Fibroblast of peridontal ligament (primary cell): ENCODE measurements around the gene ABTB1.
"Not testable (repeated sequence)": the region's sequence is repeated elsewhere in the genome, so short reads cannot be mapped to it uniquely, and the experiment has no call there.

Source experiments
- DNase-seq: peaks from one replicate; pipeline ENCODE4 v3.0.0-alpha.2; 2010; ENCODE audit errors: extremely low read depth

The ABTB1 gene

DNA sequence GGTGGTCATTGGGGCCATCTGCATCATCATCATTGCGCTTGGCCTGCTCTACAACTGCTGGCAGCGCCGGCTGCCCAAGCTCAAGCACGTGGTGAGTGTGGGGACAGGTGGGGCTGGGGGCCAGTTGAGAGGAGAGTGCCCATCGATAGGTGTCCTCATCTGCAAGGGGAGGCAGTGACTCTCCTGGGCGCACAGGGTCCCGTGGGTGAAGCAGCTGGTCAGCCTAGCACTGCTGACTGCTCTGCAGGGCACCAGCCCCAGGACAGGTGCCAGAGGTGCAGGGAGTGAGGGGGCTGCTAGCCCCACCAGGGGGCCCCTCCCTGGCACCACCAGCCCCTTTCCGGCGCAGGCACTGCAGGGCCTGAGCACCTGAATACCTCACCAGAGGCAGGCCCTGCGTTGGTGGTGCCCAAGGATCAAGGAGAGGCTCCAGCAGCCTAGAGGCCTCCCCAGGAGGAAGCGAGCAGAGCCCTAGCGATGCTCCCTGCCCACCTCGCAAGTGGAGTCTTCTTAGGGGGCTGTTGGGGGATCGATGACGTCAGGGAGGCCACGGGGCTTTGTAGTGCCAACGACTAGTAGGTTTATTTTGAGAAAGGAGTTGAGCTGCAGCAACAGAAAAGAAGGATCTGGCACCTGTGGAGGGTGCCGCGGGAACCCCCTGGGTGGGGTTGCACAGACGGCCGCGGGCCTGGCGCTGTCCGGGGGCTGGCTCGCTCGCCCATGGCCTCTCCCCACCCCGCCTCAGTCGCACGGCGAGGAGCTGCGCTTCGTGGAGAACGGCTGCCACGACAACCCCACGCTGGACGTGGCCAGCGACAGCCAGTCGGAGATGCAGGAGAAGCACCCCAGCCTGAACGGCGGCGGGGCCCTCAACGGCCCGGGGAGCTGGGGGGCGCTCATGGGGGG is 976 bp upstream of the ABTB1 start:
- DNase-seq, result no peak

DNA sequence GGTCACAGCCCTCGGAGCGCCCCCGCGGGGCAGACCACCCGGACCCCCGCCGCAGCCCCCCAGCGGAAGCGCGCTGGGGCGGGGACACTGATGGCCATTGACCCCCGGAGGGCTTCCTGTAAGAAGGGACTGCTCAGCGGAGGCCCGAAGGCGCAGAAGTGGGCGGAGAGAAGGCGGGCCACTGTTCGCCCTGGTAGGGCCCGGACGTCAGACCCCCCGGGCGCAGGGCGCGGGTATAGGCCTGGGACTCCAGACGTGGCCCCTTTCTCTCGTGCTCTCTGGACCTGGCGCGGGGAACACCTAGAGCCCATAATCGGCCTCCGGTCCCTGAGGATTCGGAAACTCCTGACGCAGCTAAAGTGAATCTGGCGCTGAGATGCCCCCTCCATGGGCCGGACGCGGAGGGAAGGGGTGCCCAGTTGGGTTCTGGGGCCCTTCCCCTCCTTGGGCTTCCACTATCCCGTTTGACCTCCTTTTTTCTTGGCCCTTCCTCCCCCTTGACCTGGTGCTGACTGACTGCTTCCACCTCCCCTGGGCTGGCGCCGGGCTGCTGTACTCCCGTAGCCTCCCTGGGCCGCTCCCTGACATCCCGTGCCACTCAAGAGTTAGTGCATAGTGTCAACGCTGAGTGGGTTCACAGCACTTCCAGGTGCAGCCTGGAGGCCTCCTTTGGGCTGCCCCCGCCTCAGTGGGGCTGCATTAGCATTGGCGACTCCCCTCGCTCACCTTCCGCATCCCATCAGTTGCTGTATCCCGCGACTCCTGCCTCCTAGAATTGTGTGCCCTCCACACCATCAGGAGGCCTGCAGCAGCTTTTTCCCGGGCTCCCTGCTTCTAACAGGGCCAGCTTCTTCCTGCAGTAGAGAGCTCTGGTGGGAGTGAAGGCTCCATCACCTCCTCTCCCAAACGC is 694 bp downstream of the ABTB1 start:
- peak; percentile 44 for DNase-seq

DNA sequence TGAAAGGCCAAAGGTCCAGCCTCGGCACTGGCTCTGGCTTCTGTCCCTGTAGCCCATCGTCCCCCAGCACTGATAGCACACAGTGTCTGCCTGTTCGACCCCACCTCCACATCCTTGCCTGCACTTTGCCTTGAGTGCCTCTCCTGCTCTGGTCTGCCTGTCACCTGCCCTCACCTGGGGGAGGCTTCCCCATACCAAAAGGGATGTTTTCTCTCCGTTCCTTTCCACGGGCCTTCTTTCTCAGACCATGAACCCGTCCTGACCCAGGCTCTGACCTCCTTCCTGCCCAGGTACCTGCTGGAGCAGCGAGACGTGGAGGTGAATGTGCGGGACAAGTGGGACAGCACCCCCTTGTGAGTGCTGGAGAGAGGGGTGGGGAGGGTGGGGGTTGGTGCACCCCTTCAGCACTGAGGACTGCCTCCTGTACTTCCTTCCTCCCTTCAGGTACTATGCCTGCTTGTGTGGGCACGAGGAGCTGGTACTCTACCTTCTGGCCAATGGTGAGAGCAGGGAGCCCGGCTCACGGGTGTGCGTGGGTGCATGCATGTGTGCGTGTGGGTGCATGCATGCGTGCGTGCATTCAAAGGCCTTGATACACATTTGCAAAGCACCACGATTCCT is 1.5 kb downstream of the ABTB1 start:
- no peak for DNase-seq

DNA sequence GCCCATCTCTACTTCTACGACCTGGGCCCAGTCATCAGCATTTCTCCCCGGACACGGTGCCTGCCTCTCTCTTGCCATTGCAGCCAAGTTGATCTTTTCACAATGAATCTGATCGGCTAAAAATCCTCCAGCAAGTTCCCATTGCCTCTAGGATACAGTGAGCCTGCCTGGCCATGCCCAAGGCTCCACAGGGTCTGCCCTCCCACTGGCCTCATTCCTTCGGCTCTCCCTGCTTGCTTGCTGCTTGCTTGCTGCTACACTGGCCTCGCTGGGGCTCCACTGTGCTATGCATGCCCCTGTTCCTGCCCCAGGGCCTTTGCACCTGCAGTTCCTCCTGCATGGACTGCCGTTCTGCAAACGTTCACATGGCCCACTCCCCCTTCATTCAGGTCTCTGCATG is 2.0 kb downstream of the ABTB1 start:
- no peak for DNase-seq

DNA sequence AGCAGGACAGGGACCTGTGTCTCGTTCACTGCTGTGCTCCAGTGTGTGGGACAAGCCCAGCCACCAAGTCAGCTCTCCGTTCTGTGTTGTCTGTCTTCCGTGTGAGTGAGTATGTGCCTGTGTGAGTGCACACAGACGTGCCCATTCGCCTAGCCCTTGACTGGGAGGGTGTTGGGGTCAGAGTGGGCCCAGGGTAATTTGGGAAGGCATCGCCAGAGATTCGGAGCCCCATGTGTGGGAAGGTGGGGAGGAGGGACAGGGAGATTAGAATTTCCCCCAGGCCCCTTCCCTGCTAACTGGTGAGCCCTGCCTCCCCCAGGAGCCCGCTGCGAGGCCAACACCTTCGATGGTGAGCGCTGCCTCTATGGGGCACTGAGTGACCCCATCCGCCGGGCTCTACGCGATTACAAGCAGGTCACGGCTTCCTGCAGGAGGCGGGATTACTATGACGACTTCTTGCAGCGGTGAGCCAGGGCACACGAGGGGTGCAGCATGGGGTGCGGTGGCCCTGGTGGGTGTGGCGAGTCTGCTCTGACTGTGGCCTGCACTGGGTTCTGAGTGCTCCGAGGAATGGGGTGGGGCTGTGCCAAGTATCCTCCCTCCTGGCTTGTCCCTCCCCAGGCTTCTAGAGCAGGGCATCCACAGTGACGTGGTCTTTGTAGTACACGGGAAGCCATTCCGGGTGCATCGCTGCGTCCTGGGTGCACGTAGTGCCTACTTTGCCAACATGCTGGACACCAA is 3.1 kb downstream of the ABTB1 start:
- DNase-seq, result no peak

DNA sequence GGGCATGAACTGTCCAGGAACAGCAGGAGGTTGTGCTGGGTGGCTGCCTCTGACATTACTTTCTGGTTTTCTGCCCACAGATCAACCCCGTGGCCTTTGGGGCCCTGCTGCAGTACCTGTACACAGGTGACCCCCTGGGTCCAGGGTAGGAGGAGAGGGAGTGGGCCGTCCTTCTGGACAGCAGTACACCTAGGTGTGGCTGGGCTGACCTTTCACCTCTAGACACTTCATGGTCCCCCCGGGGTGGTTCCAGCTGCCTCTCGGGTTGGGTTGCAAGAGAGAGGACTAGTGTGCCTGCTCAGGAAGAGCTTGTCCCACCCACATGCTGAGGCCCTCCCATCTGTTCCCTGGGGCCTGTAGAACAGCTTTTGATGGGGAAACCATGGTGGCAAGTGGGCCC is 3.7 kb downstream of the ABTB1 start:
- no peak for DNase-seq

DNA sequence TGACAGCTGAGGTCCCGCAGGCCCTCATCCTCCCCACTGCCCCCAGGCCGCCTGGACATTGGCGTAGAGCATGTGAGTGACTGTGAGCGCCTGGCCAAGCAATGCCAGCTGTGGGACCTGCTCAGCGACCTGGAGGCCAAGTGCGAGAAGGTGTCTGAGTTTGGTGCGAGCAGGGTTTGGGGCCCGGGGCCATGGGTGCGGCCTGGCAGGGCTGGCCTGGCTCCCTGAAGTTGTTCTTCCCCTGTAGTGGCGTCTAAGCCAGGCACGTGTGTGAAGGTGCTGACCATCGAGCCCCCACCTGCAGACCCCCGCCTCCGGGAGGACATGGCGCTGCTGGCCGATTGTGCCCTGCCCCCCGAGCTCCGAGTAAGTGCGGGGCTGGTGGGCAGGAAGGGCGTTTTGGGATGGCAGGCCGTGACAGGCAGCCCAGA is 4.2 kb downstream of the ABTB1 start:
- DNase-seq, result no peak

DNA sequence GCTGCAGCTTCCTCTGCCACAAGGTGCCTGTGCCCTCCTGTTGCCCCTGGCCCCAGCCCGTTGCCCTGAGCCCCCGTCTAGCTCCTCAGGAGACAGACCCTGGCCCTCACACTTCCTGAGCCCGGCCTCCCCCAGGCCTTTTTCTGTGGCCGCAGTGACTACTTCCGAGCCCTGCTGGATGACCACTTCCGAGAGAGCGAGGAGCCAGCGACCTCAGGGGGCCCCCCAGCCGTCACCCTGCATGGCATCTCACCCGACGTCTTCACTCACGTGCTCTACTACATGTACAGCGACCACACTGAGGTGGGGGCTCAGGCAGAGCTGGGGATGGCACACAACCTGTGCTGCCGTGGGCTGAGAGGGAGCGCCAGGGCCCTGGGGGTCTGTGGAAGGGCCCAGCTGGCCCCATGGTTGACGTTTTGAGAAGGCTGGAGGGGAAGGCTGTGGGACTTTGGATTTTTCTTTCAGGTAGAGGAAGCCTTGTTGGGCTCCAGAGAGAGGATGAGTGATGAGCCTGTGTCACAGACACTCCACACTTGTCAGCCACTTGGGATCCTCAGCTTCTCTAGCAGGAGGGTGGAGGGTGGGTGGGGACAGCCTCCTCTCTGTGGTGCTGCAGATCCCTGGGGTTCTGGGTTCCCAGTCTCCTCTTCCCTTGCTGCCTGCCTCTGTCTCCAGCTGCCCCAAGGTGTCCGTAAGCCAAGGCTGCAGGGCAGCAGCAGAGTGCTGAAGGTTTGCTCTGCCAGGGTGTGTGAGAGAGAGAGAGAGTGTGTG is 5.0 kb downstream of the ABTB1 start:
- no peak for DNase-seq

DNA sequence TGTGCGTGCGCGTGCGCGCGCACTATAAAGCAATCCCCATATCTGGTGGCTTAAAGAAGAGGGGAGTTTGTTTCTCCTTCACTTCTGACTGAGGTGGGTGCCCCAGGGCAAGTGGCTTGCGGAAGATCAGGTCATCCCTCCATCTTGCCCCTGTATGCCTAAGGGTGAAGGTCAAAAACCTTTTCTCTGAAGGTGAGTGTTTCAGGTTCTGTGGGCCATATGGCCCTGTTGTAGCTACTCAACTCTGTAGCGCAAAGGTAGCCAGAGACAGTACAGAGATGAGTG is 5.5 kb downstream of the ABTB1 start:
- DNase-seq, result no peak

DNA sequence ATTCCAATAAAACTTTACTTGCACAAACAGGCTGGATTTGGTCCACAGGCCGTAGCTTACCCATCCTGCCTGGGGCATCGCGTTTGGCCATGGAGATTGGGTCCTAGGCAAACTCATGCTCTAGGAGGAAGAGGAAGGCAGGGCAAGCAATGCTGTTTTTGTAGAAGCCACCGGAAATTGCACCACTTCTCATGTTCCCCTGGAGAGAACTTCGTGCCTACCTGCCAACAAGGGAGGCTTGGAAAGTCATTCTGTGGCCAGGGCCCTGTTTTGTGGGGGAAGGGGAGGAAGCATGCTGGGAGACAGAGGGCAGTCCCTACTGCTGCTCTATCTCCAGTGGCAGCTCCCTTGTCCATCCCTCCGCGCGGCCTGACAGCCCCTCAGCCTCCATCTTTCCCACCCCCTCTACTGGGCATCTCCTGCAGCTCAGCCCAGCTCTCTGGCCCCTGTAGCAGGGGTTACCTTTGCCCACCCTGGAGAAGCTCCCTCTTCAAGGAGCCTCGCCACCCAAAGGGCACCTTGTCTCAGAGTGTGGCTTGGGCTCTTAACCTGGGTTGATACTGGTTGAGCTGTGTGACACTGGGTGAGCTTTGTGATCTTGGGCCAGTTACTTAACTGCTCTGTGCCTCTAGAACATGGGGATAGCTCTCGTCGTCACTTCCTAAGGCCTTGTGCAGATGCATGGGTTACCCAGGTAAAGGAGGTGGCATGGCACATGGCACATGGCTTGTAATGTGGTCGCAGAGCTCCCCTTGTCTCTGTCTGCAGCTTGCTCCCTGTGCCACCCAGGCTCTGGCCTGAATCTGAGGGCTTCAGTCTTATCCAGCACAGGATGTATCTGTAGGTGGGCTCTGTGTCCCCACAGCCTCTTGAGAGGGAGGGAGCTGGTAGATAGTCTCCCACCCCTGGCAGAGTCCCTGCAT is 6.1 kb downstream of the ABTB1 start:
- no peak for DNase-seq

DNA sequence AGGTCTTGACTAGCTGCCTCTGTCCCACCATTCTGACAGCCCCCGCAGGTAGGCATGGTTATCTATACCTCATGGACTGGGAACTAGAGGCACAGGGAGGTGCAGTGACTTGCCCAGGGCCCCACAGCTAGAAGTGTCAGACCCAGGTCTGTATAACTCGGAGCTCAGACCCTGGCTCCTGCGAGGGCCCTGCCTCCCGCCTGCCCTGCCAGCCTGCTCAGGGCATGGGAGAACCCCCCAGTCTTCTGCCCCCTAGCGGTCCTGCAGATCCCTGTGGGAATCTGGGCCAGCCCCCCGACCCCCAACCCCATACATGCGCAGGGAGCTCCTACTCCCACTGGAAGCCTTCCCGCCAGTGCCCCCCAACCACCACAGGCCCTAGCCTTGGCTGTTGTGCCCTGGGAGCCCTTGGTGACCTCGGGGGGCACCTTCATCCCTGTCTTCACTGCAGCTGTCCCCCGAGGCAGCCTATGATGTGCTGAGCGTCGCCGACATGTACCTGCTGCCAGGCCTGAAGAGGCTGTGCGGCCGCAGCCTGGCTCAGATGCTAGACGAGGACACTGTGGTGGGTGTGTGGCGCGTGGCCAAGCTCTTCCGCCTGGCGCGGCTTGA is 6.9 kb downstream of the ABTB1 start:
- DNase-seq, result no peak

DNA sequence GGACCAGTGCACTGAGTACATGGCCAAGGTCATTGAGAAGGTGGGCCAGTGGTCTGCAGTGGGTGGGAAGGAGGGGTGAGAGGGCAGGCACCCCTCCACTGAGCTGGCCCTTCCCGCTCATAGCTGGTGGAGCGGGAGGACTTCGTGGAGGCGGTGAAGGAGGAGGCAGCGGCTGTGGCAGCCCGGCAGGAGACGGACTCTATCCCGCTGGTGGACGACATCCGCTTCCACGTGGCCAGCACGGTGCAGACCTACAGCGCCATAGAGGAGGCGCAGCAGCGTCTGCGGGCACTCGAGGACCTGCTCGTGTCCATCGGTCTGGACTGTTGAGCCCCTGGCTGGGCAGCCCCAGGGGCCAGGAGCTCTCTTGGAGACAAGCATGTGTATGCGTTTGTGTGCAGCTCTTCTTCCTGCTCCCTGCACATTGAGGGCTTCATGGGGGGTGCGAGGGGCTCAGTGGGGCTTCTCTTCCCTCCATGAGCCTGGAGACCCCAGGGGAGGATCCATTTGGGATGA is 7.5 kb downstream of the ABTB1 start:
- no peak for DNase-seq

DNA sequence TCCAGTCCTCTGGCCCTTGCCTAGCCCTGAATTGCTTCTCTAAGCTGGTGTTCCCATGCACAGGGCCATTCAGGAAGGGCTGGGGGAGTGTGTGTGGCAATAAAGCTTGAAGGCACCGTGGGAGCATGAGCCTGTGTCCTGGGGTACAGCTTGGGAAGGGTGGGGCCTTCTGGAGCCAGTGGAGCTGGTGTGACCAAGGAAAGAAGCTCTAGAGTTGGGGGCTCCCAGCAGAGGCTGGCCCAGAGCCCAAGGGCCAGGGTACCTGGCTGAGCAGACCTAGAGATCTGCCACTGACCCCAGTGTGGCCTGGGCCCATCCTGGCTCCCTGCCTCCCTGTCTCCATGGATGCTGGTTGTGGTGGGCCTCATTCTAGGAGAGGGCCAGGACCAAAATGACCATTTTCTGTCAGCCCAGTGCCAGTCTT is 8.1 kb downstream of the ABTB1 start:
- DNase-seq, result no peak

DNA sequence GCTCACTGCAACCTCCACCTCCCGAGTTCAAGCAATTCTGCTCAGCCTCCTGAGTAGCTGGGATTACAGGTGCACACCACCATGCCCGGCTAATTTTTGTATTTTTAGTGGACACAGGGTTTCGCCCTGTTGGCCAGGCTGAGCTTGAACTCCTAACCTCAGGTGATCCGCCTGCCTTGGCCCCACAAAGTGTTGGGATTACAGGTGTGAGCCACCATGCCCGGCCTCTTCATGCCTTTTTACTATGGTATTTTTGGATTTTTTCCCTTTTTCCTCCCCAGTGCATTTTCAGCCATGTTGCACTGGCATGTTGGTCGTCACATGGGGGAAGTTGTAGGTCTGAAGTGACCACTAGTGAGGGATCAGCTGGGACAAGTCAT is 9.4 kb downstream of the ABTB1 start:
- DNase-seq, result not testable (repeated sequence)

DNA sequence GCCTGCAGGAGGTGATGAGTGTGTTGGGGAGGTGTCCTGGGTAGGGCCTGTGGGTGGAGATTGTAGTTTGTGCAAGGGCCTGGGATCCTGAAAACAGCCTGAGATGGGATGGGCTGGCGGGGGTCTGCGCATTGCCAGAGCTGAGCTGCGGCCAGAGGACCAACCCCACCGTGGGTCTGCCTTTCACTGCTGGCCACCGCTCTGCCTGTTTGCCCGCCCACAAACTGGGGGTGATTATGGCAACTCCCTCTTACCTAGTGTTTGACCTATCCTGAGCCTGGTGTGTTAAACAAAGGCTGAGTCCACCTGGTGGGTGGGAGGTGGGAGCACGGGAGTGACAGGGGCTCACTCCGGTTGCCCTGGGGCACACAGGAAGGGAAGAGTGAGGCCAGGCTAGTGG is 9.8 kb downstream of the ABTB1 start:
- DNase-seq, result no peak

DNA sequence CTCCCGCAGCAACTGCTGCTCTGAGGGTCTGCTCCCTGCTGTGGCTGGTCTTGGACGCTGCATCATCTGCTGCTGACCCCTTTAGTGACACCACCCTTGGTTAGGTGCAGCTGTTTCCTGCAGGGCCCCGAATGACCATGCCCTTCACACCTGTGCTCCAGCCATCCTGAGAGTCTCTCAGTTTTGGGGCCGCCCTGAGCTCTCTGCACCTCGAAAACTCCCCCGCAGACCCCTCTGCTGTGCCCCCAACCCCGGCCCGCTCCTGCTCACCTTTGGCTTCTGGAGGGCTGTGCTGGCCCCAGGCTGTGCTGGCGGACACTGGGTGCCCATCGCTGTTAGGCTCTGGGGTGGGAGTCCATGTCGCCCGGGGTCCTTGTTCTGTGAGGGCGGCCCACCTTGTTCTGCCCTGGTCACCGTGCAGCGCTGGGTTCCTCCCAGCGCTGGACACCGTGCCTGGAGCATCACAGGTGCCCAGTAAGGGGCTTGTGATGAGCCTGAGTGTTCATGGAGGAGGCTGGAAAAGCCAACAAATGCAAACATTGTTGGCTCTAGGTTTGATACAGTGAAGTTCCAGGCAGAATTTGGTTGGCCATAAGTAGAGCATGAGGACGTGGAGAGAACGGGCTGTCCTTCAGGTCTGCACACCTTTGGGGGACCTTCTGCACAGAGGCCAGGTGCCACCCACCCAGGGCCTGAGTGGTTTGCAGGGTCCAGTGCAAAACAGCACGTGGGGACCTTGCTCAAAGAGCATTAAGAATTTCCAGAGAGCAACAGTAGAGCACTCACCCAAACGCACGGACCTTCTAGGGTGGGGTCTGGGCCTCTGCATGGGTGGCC is 12.3 kb downstream of the ABTB1 start:
- no peak for DNase-seq

DNA sequence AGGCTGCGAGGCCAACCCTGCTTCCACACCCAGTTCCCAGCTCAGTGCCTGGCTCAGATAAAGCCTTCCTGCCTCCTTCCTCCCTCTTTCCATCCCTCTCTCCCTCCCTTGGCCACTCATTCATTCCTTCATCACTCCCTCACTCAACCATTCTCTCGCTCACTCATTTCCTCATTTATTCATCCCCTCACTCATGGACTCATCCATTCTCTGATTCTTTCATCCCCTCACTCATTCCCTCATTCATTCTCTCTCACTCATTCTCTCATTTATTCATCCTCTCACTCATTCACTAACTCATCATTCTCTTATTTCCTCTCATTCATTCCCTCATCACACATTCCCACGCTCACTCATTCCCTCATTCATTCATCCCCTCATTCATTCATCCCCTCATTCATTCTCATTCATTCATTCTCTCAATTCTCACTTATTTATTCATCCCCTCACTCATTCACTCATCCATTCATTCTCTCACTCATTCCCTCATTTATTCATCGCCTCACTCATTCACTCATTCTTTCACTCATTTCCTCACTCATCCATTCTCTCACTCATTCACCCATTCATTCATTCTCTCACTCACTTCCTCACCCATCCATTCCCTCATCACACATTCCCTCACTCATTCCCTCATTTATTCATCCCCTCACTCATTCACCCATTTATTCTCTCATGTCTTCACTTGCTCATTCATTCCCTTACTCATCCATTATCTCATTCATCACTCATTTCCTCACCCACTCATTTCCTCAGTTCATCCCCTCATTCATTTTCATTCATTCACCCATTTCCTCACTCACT is 13.2 kb downstream of the ABTB1 start:
- no peak for DNase-seq

DNA sequence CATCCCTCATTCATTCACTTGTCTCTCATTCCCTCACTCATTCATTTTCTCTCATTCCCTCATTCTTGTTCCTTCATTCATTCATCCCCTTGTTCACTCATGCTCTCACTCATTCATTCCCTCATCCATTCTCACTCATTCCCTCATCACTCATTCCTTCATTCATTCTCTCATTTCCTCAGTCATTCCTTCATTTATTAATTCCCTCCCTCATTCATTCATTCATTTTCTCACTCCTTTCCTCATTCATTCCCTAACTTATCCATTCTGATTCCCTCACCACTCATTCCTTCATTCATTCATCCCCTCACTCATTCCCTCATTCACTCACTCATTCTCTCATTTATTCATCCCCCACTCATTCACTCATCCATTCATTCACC is 13.8 kb downstream of the ABTB1 start:
- no peak for DNase-seq
